ENCODE measurements around the gene SBNO2. TPM values are rescaled to one million over a fixed set of nuclear protein-coding genes. Genes with fewer than 3 reads are reported as not detected.

Gene SBNO2
- total and polyA plus RNA-seq, 4 donors, result 45.6 to 155 (median 95.9) TPM

- 0% methylated on average over 77 to 81 of the region's 81 CpGs for WGBS, 2 donors
- Histone ChIP-seq H3K36me3 (ENCODE audit: control insufficient read depth in 4 of 4, insufficient read depth in 4 of 4, low read length in 4 of 4) (peaks cover 0 to 26% (median 3%) of the 10 kb centered on the region in 4 donors), H3K27ac (ENCODE audit: low read depth in 1 of 2, low read length in 1 of 2) (peak within 1 kb of the TSS; percentile 74 to 75), H3K9ac (ENCODE audit: insufficient read depth in 1 of 2, low read length in 2 of 2) (peak within 1 kb of the TSS; percentile 31 to 75), H3K27me3 (ENCODE audit: control insufficient read depth in 3 of 3, insufficient read depth in 3 of 3, low read length in 2 of 3) (no peaks in the 10 kb centered on the region), H3K4me3 (peak within 1 kb of the TSS; percentile 87), H3K9me3 (ENCODE audit: control insufficient read depth in 4 of 4, insufficient read depth in 3 of 4, low read length in 3 of 4) (peaks cover 0 to 2% (median 0%) of the 10 kb centered on the region in 4 donors), H3K4me1 (ENCODE audit: control insufficient read depth in 5 of 5, insufficient read depth in 5 of 5, low read length in 5 of 5) (peaks cover 4 to 17% (median 14%) of the 10 kb centered on the region in 5 donors)
- no peak for TF ChIP-seq CTCF (IDR thresholded peaks at IDR 0.05; ENCODE audit: control extremely low read depth, extremely low read depth)
- ATAC-seq (ENCODE audit: insufficient read depth, low FRiP score) (peak; percentile 95), DNase-seq (peak; percentile 99)
Observed at GRCh38 chr19:1094978-1095701, 78.9 kb downstream of the SBNO2 start, which contains the start of gene POLR2E. TSS of gene POLR2E (minus strand) at chr19:1095375. CDS start at chr19:1095315, 60 bp downstream.

GRCh38 chr19:1094655-1094977 is 79.5 kb downstream of the SBNO2 start:
- H3K4me3 ChIP-seq, result peak overlapping the region; percentile 87
- ATAC-seq (ENCODE audit: insufficient read depth, low FRiP score), result no peak
- peaks cover 4 to 17% (median 12%) of the 10 kb centered on the region in 5 donors for H3K4me1 ChIP-seq (ENCODE audit: control insufficient read depth in 5 of 5, insufficient read depth in 5 of 5, low read length in 5 of 5)
- H3K9ac ChIP-seq (ENCODE audit: insufficient read depth in 1 of 2, low read length in 2 of 2), result peak overlapping the region; percentile 31 to 75
- TF ChIP-seq CTCF (IDR thresholded peaks at IDR 0.05; ENCODE audit: control extremely low read depth, extremely low read depth), result no peak
- peak overlapping the region; percentile 74 to 75 for H3K27ac ChIP-seq (ENCODE audit: low read depth in 1 of 2, low read length in 1 of 2)
- DNase-seq, result no peak
- H3K9me3 ChIP-seq (ENCODE audit: control insufficient read depth in 4 of 4, insufficient read depth in 3 of 4, low read length in 3 of 4), result no peaks in the 10 kb centered on the region
- peaks cover 0 to 31% (median 3%) of the 10 kb centered on the region in 4 donors for H3K36me3 ChIP-seq (ENCODE audit: control insufficient read depth in 4 of 4, insufficient read depth in 4 of 4, low read length in 4 of 4)
- 0% methylated on average over 19 of the region's 19 CpGs for WGBS, 2 donors
- no peaks in the 10 kb centered on the region for H3K27me3 ChIP-seq (ENCODE audit: control insufficient read depth in 3 of 3, insufficient read depth in 3 of 3, low read length in 2 of 3)

- H3K9ac ChIP-seq (ENCODE audit: insufficient read depth in 1 of 2, low read length in 2 of 2), result peak overlapping the region; percentile 31 to 75
- DNase-seq (no peak), ATAC-seq (ENCODE audit: insufficient read depth, low FRiP score) (no peak)
- 62 to 75% methylated on average over 32 of the region's 32 CpGs for WGBS, 2 donors
- no peaks in the 10 kb centered on the region for H3K27me3 ChIP-seq (ENCODE audit: control insufficient read depth in 3 of 3, insufficient read depth in 3 of 3, low read length in 2 of 3)
- no peak overlapping the region for H3K27ac ChIP-seq (ENCODE audit: low read depth in 1 of 2, low read length in 1 of 2)
- no peak for TF ChIP-seq CTCF (IDR thresholded peaks at IDR 0.05; ENCODE audit: control extremely low read depth, extremely low read depth)
- H3K36me3 ChIP-seq (ENCODE audit: control insufficient read depth in 4 of 4, insufficient read depth in 4 of 4, low read length in 4 of 4), result peaks cover 0 to 37% (median 5%) of the 10 kb centered on the region in 4 donors
- H3K4me1 ChIP-seq (ENCODE audit: control insufficient read depth in 5 of 5, insufficient read depth in 5 of 5, low read length in 5 of 5), result peaks cover 4 to 17% (median 10%) of the 10 kb centered on the region in 5 donors
- no peaks in the 10 kb centered on the region for H3K9me3 ChIP-seq (ENCODE audit: control insufficient read depth in 4 of 4, insufficient read depth in 3 of 4, low read length in 3 of 4)
- H3K4me3 ChIP-seq, result peak overlapping the region; percentile 87
Observed at GRCh38 chr19:1093811-1094553, 80.1 kb downstream of the SBNO2 start.
